HK-2 (cell line): Measurements from ENCODE around the gene SBF2.

Experiments
- DNase-seq: peaks from one replicate; pipeline ENCODE4 v3.0.0-alpha.2; 2018; ENCODE audit not compliant: unreplicated experiment

SBF2 gene

DNA sequence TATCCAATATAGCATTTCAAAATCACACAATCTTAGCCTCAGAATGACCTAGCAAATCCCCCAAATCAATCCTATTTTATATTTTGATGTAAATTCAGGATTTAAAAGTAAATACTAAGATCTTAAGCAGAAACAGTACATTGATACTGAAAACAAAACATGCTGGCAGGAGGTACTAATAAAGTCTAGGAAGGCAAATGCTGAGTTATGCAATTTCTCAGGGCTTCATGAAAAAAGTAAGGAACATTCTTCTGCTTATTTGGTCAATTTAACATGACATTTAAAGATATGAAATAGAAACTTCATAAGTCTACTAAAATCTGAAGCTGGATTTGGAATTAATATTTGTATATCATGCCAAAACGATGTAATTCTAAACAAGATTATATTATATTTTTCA, 476.8 kb downstream of the SBF2 start:
- no peak for DNase-seq

DNA sequence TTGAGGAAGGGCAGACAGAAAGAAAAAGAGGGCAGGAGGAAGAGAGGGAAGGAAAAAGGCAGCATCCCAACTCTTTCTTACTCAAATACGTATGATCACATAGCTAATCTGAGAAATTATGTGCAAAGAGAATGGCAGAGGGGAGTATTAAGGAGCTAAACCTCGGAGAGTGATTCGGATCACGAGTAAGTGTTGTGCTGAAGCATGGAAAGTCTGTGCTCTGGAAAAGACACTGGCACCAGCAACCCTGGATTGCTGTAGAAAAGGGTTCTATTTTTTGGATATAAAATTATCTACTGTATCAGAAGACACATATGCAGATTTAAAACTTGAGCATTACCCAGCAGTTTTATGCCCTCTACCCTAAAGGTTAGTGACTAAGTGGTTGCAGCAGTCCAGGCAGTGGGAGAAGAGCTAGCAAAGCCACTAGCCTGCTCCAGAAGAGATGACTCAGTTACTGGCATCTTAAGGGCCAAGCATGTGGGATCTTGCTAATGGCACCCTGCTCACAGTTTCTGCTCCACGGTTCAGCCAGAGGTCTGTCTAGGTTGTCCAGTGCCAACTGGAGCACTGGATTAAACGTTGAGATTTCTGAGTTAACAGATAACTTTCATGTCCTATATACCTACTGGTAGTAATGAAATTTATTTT, 478.4 kb downstream of the SBF2 start:
- DNase-seq: peak; percentile 29

DNA sequence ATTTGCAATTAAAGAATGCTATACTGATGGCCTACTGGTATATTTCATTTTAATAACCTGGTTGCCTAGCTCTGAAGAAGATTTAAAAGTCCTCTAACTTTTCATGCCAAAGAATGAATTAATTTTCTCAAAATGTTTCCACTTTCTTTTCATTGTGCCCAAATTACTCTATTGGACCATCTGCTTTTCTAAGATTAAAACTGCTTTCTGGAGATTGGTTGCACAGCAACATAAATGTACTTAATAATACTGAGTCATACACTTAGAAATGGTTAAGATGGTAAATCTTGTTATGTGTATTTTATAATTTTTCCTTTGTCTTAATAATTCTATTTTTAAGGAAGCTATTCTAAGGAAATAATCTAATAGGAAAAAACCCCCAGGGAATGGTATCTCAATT, 479.9 kb downstream of the SBF2 start:
- DNase-seq: no peak

DNA sequence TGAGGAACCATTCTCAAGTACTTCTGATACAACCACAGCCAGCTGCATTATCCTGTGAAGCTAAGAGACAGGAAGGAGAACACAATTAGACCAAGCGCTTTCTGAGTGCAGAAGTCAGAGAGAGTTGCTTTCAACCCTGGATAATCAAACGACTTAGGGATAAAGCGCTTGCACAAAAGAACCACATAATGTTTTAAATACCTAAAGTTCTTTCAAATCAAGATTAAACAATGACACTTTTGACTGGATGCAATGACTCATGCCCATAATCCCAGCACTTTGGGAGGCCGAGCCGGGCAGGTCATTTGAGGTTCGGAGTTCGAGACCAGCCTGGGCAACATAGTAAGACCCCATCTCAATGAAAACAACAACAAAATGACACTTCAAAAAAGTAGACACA, 485.1 kb downstream of the SBF2 start:
- no peak for DNase-seq

DNA sequence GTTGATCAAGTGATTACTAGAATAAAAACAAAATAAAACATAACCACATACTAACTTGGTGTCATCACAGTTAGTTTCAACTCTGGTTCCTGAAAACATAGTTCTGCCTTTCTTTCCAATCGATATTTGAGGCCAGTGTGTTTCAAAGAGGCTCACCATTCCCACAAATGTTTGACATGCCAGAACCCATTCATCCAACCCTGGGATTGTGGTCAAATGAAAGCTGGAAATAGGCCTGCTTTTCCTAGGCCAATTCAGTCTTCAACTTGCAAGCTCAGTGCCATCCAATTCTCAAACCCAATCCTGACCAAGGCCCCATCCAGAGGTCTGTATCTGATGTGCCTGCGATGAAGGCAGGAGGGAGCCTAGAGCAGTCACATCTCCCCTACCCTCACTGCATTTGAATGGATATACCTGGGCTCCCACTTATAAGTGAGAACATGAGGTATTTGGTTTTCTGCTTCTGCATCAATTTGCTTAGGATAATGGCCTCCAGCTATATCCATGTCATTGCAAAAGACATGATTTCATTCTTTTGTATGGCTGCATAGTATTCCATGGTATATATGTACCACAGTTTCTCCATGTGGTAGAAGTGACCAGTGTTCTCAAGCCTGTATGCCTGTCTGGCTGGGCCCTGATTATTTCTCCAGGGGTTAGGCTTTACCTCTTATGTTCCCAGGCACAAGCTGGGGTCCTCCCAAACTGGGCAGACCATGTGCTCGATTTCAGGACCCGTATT, 486.9 kb downstream of the SBF2 start:
- DNase-seq: no peak

DNA sequence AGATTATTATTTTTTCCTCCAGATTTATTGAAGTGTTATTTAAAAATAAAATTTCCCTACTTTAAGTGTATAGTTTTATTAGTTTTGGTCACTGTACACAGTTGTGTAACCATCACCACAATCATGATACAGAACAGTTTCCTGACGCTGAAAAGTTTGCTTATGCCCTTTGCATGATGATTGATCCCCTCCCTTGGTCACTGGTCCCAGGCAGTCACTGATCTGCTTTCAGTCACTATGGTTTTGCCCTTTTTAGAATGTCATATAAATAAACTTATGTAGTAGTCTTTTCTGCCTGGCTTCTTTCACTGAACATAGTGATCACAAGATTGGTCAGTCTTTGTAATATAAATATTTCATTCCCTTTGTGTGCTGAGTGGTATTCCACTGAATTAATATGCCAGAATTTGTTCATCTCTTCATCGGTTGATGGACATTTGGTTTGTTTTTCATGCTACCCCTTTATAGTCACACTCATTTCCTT, 489.6 kb downstream of the SBF2 start:
- no peak for DNase-seq

DNA sequence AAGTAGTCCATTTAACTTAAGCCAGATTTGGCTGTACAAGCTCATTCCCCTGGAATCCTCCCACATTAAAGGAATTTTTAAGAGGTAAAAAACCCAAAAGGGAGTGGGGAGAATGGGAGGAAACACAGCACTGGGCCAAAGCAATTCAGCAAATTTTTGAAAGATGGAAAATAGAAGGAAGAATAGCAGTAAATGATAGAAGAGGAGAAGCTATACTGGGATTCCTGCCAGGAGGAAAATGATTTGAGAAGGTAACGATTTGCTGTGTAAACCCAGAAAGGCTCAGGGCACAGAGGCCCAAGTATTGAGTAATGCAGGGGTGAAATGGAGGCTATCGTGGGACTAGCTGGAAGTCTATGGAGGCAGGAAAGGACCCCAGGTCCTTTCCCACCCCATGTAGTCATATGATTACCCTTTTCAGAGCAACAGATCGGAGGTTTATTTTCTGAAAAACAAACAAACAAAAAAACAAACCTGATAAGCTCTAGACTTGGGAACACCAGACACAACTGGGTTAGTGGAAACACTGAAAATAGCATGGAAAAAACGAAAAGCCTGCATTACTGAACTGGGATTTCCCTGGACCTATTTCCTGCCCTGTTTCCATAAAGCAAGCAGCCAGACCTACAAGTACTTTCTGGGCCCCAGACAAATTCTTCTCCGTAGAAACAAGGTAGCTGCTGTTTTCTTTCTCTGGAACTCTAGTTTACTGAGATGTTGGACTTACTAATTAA, 490.2 kb downstream of the SBF2 start:
- no peak for DNase-seq

DNA sequence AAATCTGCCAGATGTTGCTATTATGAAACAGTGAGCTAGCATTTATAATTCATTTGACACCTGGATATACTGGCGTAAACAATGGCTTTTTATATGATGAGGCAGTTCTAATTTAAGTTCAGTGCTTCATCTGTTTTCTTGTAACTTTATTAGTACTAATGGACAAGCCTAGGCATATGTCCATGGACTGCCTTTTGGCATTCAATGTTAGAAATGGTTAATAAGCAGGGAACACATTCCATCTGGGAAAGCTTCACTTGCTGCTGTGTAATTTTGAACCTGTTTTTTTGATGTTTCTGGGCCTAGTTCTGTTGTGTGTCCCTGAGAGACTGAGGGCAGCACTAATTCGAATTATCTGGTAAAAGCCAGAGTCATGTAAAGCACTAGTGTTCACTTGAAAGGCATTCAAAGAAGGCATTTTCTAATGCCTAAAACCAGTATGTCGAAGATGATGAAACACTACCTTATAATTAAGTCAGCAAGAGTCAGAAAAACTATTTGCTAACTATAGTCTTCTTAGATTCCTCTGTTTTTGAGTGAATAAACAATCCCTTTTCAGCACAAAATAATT, 491.6 kb downstream of the SBF2 start:
- DNase-seq: no peak

DNA sequence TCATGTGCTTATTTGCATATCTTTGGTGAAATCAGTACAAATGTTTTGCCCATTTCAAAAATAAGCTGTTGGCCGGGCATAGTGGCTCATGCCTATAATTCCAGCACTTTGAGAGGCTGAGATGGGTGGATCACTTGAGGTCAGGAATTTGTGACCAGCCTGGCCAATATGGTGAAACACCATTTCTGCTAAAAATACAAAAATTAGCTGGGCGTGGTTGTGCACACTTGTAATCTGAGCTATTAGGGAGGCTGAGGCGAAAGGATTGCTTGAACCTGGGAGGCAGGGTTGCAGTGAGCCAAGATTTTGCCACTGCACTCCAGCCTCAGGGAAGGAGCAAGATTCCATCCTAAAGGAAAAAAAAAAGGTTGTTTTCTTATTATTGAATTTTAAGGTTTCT, 494.1 kb downstream of the SBF2 start:
- no peak for DNase-seq

DNA sequence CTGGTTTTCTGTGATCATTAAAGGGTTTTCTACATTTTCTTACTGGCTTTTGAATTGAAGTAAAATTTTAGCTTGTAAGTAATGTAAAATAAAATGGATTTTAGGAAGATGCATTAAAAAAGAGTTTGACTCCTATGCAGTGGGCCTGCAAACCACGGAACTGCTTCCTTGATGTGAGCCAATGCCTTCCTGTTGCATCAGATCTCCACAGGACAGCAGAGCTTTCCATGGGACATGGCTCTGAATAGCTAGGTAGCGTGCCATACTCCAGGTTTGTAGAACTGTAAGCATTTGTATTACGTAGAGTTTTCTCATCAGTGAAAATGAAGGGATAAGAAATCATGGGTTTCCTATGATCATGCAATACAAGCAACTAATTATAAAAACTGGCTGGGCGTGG, 496.7 kb downstream of the SBF2 start:
- DNase-seq: no peak

DNA sequence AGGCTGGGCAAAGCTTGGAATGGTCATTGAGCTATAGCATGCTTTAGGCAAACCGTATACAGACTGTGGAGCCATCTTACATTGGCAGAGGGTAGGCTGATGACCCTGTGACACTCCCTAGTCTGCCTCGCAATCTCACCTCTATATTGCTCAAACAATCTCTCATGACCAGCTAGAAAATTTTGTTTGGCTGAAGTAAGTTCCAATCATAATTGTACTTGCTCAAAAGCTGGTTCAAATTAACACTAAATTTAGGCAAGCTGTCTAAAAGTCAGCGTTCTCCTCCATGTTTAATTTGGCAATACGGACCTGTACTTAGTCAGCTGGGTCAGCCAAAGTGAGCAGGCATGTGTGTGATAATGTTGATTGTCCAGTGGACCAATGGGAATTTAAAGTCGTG, 497.2 kb downstream of the SBF2 start:
- DNase-seq: no peak

DNA sequence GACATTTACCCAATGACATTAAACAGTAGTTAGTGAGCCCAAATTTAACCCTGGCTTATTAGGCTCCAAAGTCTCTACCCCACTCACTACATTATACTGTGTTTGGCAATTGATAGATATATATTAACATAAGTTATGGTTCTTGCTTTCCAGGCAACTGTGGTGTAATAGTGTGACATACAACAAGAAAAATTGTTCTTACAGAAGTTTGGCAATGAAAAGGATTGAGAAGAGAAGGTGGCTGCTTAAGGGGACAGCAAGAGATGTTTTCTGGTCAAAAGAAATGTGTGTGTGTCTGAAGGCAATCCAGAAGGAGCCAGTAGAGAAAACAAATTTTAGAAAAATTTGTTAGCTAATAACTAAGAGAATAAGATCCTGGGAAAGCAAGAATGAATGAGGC, 497.8 kb downstream of the SBF2 start:
- no peak for DNase-seq

DNA sequence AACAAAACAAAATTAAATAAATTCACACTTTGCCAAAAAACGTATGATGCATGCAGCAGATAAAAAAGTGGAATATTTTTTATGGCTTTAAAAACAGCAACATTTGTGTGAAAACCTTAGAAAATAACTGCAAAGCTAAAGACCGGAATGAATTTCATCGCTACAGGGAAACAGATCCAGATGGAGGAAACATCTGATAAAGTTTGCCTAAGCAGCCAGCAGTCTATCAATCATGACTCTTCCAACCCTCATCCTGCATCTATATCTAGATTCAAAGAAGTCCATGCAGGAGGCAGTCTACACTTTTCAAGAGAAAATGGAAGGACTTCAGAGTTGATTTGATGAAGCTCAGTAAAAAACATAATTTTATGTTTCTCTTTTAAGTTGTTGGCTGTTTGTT, 503.3 kb downstream of the SBF2 start:
- DNase-seq: no peak

DNA sequence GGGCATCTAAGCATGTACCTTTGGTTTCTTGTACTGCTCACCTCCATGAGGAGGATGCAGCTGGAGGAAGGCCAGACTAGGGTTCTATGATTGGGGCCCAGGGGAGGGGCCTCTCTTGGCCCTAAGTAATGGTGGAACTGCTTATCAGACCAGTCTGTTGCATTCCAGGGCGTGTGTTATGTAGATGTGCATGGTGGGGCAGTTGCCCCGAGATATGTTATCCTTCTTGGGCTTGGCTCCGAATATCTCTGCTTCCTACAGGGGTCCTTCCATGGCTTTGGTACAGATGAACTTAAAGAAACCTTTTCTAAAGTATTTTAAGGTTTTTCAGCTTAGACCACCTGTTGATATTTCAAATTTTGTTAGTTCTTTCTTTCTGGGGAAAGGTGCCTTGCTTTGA, 504.1 kb downstream of the SBF2 start:
- DNase-seq: no peak

DNA sequence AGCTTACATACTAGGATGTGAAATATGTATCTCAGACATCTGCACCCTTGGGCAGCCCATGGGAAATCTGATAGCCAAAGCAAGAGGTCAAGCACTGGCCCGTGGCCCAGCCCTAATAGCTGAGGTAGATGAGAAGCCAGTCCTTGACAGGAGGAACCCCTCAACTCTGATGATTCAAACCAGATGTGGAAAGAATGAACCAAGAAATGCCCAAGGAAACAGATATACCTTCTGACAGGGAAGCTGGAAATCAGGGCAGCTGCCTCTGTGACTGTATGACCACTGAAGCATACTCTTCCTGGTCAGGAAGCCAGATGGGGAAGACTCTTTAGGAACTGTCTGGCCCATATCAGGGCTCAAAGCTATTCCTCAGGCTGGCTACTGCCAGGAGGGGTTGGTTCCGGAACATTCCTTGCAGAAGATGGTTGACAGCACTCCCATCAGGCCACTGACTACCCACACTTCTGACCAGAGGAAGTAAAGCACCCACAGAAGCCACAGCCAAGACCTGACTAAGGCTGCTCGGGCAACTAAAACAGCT, 506.0 kb downstream of the SBF2 start:
- peak; percentile 72 for DNase-seq

DNA sequence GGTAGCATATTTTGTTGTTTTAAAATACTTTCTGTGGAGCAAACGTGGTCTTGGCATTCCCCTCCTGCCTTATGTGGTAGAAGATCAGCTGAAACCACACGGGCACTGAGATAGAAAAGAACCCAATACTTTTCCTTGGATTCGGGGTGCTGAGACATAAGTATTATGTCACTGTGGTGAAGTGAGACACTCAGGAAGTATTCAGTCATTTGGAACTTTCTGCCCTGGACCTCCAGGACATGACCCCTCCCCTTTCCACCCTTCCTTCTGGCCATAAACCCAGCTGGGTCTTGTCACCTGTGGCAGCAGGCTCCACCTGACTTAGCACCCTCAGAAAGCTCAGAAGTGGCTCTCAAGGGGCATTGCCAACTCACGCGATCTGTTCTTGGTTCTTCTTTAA, 506.8 kb downstream of the SBF2 start:
- DNase-seq: peak; percentile 12

DNA sequence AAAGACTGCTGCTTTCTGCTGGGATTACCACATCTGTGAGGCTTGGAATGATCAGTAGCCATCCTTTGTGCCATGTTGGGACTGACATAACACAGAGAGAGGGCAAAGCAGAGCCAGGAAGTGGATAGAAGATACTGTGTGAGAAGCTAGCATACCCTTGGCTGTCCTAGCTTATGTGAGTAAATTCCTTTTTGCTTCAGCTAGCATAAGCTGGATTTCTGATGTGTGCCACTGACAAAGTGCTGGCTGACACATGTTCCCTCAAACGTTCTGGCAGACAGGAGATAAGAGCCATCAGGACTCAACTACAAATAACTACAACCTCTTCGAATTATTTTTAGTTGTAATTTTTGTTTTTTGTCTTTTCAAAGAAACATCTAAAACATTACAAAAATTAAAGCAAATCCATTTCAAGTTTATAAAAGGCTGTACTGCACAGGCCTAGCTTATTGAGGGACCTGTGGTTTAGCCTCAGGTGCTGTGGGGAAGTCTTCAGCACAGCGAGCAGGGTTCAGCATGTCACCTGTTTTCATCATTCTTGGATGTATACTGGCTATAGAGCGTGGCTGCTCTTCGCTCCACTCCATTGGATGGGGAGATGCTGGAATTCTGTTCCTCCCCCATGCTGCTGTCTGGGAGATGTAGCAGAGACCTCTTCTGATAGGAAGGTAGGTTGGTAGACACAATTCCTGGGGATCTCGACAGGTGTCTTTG, 509.3 kb downstream of the SBF2 start:
- DNase-seq: no peak

DNA sequence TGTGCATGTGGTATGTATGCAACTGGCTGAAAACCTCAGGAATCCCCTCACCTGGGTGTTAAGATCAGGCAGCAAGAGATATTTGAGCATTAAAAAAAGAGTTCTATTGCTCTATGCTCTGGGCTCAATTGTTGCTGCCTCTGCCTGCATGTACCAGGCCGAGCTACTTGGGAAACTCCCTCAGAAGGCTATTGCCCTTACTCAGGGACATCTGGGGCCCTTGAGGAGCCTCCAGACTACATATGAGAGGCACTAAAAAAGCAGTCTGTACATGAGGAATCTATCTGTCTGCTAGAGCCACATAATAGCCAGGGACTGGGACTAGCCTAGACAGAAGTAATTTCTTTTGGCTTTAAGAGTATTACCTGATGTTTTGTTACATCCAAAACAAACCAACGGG, 510.0 kb downstream of the SBF2 start:
- DNase-seq: no peak

DNA sequence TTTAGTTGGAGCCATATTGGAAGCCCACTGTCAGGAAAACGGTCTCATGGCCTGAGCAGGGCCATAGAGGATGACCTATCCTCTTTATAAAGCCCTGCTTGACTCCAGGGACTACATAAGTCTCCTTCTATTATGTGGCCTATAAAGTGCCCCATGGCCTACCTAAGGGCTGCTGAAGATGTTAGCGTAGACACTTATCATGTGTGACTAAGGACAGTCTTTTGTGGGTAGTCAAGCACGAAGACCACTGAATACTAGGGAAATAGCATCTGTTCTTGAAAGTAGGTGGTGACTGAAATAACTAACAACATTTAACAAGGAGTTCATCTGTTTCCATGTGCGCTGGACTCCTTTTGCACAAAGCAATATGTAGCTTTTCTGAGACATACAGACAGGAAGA, 513.1 kb downstream of the SBF2 start:
- no peak for DNase-seq

DNA sequence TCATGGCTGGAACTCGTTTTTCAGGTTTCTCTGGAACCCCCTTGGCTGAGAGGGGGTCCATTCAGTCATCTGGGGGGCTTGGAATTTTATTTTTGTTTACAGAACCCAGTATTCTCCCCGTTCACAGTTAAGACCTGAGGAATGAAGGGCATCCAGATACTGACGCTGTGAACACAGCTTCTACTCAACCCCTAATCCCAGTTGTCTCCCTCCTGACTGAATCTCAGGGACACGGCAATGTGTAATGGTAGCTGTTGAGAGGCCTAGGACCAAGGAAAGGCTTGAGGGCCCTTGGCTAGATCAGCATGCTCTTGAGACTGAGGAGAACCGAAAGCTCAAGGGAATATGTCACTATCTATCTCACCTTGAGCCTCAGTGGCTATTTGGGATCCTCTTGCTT, 516.5 kb downstream of the SBF2 start:
- DNase-seq: no peak

DNA sequence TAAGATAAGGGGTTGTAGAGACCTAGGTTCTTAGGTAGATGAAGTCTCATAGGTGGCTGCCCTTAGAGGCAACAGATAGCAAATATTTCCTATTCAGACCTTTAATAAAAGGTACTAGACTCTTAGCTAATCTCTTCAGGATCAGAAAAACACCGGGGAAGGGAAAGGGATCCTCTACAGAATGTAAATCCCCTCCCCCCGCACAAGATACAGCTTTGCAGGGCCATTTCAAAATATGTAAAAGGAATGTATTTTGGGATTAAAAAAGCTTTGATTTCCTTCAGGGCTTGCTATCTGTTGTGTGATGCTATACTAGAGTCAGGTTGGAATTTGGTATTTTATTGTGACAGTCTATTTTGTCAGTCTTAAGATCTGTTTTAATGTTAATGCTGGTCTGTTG, 517.0 kb downstream of the SBF2 start:
- DNase-seq: no peak

DNA sequence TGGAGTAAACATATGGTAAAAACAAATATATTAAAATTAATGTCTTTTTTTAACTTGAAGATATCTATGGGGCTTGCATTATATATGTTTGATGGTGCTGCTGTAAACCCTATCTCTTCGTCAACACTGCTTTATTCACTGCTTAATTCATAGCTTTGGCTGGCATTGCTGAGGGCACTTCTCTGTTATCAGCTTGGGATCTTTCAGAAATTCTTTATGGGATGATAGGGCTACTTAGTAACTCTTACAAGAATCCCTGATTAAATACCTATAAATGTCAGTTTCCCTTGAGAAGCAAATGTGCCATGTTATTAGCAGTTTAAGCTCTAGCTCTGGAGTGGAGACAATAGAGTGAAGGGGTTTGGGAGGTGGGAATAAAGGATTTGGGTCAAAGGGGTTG, 517.8 kb downstream of the SBF2 start:
- DNase-seq: no peak
